Measurements from ENCODE around the gene GALNT13. TPM values are rescaled to one million over a fixed set of nuclear protein-coding genes. Genes with fewer than 3 reads are reported as not detected.
"Not testable (repeated sequence)": the region's sequence is repeated elsewhere in the genome, so short reads cannot be mapped to it uniquely, and the experiment has no call there.

The GALNT13 gene
- total RNA-seq, 5 donors from 2014 or later (not counting 1 experiment from before 2014, with no cell fraction given): 0.10 to 0.47 TPM; not detected in 3

GRCh38 chr2:154457286-154457685 lies 585.6 kb downstream of the GALNT13 start:
- ChIA-PET POLR2A (no interaction called here), CTCF (no interaction called here)
- H3K4me3 Mint-ChIP-seq: no peak overlapping the region
- DNase-seq (no peak), ATAC-seq (replicated peaks in 1 of 4) (no peak)
- H3K27ac ChIP-seq (ENCODE audit: low read length): no peak overlapping the region
- no peak overlapping the region for H3K4me3 ChIP-seq (ENCODE audit: control insufficient read depth in 1 of 2, extremely low read depth in 1 of 2, low read length in 1 of 2)
- H3K4me1 Mint-ChIP-seq: no peaks in the 10 kb centered on the region
- H3K27ac Mint-ChIP-seq: no peak overlapping the region
- H3K9me3 Mint-ChIP-seq: peaks cover 3 to 6% (median 6%) of the 10 kb centered on the region in 3 donors
- H3K9me3 ChIP-seq: no peaks in the 10 kb centered on the region
- no peaks in the 10 kb centered on the region for H3K27me3 Mint-ChIP-seq
- no CpG with 5 or more reads among the region's 2 CpGs for WGBS (ENCODE audit: insufficient coverage)
- H3K27me3 ChIP-seq (replicated peaks in 1 of 2; ENCODE audit: control insufficient read depth in 2 of 2, extremely low read depth in 1 of 2, insufficient read depth in 2 of 2, low read length in 1 of 2): no peaks in the 10 kb centered on the region
- no peaks in the 10 kb centered on the region for H3K36me3 Mint-ChIP-seq
- no peaks in the 10 kb centered on the region for H3K4me1 ChIP-seq (ENCODE audit: control insufficient read depth in 1 of 2, extremely low read depth in 1 of 2, insufficient read depth in 2 of 2, low read length in 2 of 2)
- H3K36me3 ChIP-seq (ENCODE audit: control insufficient read depth in 2 of 2, extremely low read depth in 1 of 2, insufficient read depth in 1 of 2, low read length in 1 of 2): no peaks in the 10 kb centered on the region

- H3K4me3 Mint-ChIP-seq: no peak overlapping the region
- ChIA-PET POLR2A (no interaction called here), CTCF (no interaction called here)
- H3K36me3 Mint-ChIP-seq: no peaks in the 10 kb centered on the region
- peaks cover 2 to 6% (median 6%) of the 10 kb centered on the region in 3 donors for H3K9me3 Mint-ChIP-seq
- H3K27ac Mint-ChIP-seq: no peak overlapping the region
- Histone ChIP-seq H3K27ac (ENCODE audit: low read length) (no peak overlapping the region), H3K9me3 (no peaks in the 10 kb centered on the region), H3K4me1 (ENCODE audit: control insufficient read depth in 1 of 2, extremely low read depth in 1 of 2, insufficient read depth in 2 of 2, low read length in 2 of 2) (no peaks in the 10 kb centered on the region), H3K27me3 (replicated peaks in 1 of 2; ENCODE audit: control insufficient read depth in 2 of 2, extremely low read depth in 1 of 2, insufficient read depth in 2 of 2, low read length in 1 of 2) (no peaks in the 10 kb centered on the region), H3K36me3 (ENCODE audit: control insufficient read depth in 2 of 2, extremely low read depth in 1 of 2, insufficient read depth in 1 of 2, low read length in 1 of 2) (no peaks in the 10 kb centered on the region), H3K4me3 (ENCODE audit: control insufficient read depth in 1 of 2, extremely low read depth in 1 of 2, low read length in 1 of 2) (no peak overlapping the region)
- ATAC-seq (replicated peaks in 1 of 4) (no peak), DNase-seq (no peak)
- H3K27me3 Mint-ChIP-seq: no peaks in the 10 kb centered on the region
- no peaks in the 10 kb centered on the region for H3K4me1 Mint-ChIP-seq
Measured at GRCh38 chr2:154459286-154459685, 587.6 kb downstream of the GALNT13 start.

GRCh38 chr2:154462634-154463033 lies 590.9 kb downstream of the GALNT13 start:
- no peak overlapping the region for H3K27ac ChIP-seq (ENCODE audit: low read length)
- ATAC-seq (replicated peaks in 1 of 4) (no peak), DNase-seq (no peak)
- ChIA-PET POLR2A (no interaction called here), CTCF (no interaction called here)
- H3K27ac Mint-ChIP-seq: no peak overlapping the region
- no peaks in the 10 kb centered on the region for H3K9me3 ChIP-seq
- no peak overlapping the region for H3K4me3 ChIP-seq (ENCODE audit: control insufficient read depth in 1 of 2, extremely low read depth in 1 of 2, low read length in 1 of 2)
- H3K4me1 ChIP-seq (ENCODE audit: control insufficient read depth in 1 of 2, extremely low read depth in 1 of 2, insufficient read depth in 2 of 2, low read length in 2 of 2): no peaks in the 10 kb centered on the region
- H3K4me3 Mint-ChIP-seq: no peak overlapping the region
- no peaks in the 10 kb centered on the region for H3K27me3 Mint-ChIP-seq
- no peaks in the 10 kb centered on the region for H3K36me3 Mint-ChIP-seq
- no peaks in the 10 kb centered on the region for H3K36me3 ChIP-seq (ENCODE audit: control insufficient read depth in 2 of 2, extremely low read depth in 1 of 2, insufficient read depth in 1 of 2, low read length in 1 of 2)
- H3K9me3 Mint-ChIP-seq: peaks cover 2 to 15% (median 13%) of the 10 kb centered on the region in 3 donors
- H3K4me1 Mint-ChIP-seq: no peaks in the 10 kb centered on the region
- WGBS (ENCODE audit: insufficient coverage): 43% methylated on average over 1 of the region's 5 CpGs
- H3K27me3 ChIP-seq (replicated peaks in 1 of 2; ENCODE audit: control insufficient read depth in 2 of 2, extremely low read depth in 1 of 2, insufficient read depth in 2 of 2, low read length in 1 of 2): no peaks in the 10 kb centered on the region

GRCh38 chr2:154466226-154466625 lies 594.5 kb downstream of the GALNT13 start:
- Histone ChIP-seq H3K4me1 (ENCODE audit: control insufficient read depth in 1 of 2, extremely low read depth in 1 of 2, insufficient read depth in 2 of 2, low read length in 2 of 2) (no peaks in the 10 kb centered on the region), H3K27ac (ENCODE audit: low read length) (no peak overlapping the region), H3K27me3 (replicated peaks in 1 of 2; ENCODE audit: control insufficient read depth in 2 of 2, extremely low read depth in 1 of 2, insufficient read depth in 2 of 2, low read length in 1 of 2) (no peaks in the 10 kb centered on the region), H3K36me3 (ENCODE audit: control insufficient read depth in 2 of 2, extremely low read depth in 1 of 2, insufficient read depth in 1 of 2, low read length in 1 of 2) (no peaks in the 10 kb centered on the region), H3K9me3 (no peaks in the 10 kb centered on the region), H3K4me3 (ENCODE audit: control insufficient read depth in 1 of 2, extremely low read depth in 1 of 2, low read length in 1 of 2) (no peak overlapping the region)
- no peak overlapping the region for H3K27ac Mint-ChIP-seq
- POLR2A ChIA-PET: no interaction called here
- H3K36me3 Mint-ChIP-seq: no peaks in the 10 kb centered on the region
- DNase-seq (no peak), ATAC-seq (replicated peaks in 1 of 4) (no peak)
- peaks cover 0 to 16% (median 6%) of the 10 kb centered on the region in 3 donors for H3K9me3 Mint-ChIP-seq
- no CpG with 5 or more reads among the region's 4 CpGs for whole genome bisulfite sequencing (ENCODE audit: insufficient coverage)
- no peaks in the 10 kb centered on the region for H3K27me3 Mint-ChIP-seq
- no peaks in the 10 kb centered on the region for H3K4me1 Mint-ChIP-seq
- H3K4me3 Mint-ChIP-seq: no peak overlapping the region
- CTCF ChIA-PET: interaction anchor here in 1 of 2 donors (0.5 kb wide), 1 partner anchor 1696 kb away, joined by 3 read pairs; no protein-coding TSS in a partner anchor

- no peaks in the 10 kb centered on the region for H3K27me3 Mint-ChIP-seq
- no peaks in the 10 kb centered on the region for H3K36me3 Mint-ChIP-seq
- H3K4me1 Mint-ChIP-seq: no peaks in the 10 kb centered on the region
- ChIA-PET POLR2A (no interaction called here), CTCF (no interaction called here)
- Histone ChIP-seq H3K27ac (ENCODE audit: low read length) (no peak overlapping the region), H3K4me1 (ENCODE audit: control insufficient read depth in 1 of 2, extremely low read depth in 1 of 2, insufficient read depth in 2 of 2, low read length in 2 of 2) (no peaks in the 10 kb centered on the region), H3K36me3 (ENCODE audit: control insufficient read depth in 2 of 2, extremely low read depth in 1 of 2, insufficient read depth in 1 of 2, low read length in 1 of 2) (no peaks in the 10 kb centered on the region), H3K27me3 (replicated peaks in 1 of 2; ENCODE audit: control insufficient read depth in 2 of 2, extremely low read depth in 1 of 2, insufficient read depth in 2 of 2, low read length in 1 of 2) (no peaks in the 10 kb centered on the region), H3K9me3 (no peaks in the 10 kb centered on the region), H3K4me3 (ENCODE audit: control insufficient read depth in 1 of 2, extremely low read depth in 1 of 2, low read length in 1 of 2) (no peak overlapping the region)
- H3K27ac Mint-ChIP-seq: no peak overlapping the region
- H3K4me3 Mint-ChIP-seq: no peak overlapping the region
- no peak for DNase-seq
- WGBS (ENCODE audit: insufficient coverage): 80% methylated on average over 1 of the region's 2 CpGs
- peaks cover 2 to 15% (median 7%) of the 10 kb centered on the region in 3 donors for H3K9me3 Mint-ChIP-seq
- no peak for ATAC-seq (replicated peaks in 1 of 4)
Measured at GRCh38 chr2:154470376-154470775, 598.7 kb downstream of the GALNT13 start.

GRCh38 chr2:154471492-154471891 lies 599.8 kb downstream of the GALNT13 start:
- H3K27ac Mint-ChIP-seq; H3K36me3 Mint-ChIP-seq; H3K4me1 ChIP-seq (ENCODE audit: control insufficient read depth in 1 of 2, extremely low read depth in 1 of 2, insufficient read depth in 2 of 2, low read length in 2 of 2); DNase-seq; CTCF ChIA-PET; H3K27ac ChIP-seq (ENCODE audit: low read length); H3K4me3 Mint-ChIP-seq; H3K9me3 ChIP-seq; H3K27me3 ChIP-seq (replicated peaks in 1 of 2; ENCODE audit: control insufficient read depth in 2 of 2, extremely low read depth in 1 of 2, insufficient read depth in 2 of 2, low read length in 1 of 2); H3K4me1 Mint-ChIP-seq; POLR2A ChIA-PET; H3K4me3 ChIP-seq (ENCODE audit: control insufficient read depth in 1 of 2, extremely low read depth in 1 of 2, low read length in 1 of 2); ATAC-seq (replicated peaks in 1 of 4); H3K36me3 ChIP-seq (ENCODE audit: control insufficient read depth in 2 of 2, extremely low read depth in 1 of 2, insufficient read depth in 1 of 2, low read length in 1 of 2); H3K27me3 Mint-ChIP-seq: not testable (repeated sequence)
- WGBS (ENCODE audit: insufficient coverage): no CpG with 5 or more reads among the region's 4 CpGs
- peaks cover 2 to 10% (median 5%) of the 10 kb centered on the region in 3 donors for H3K9me3 Mint-ChIP-seq

- H3K27me3 ChIP-seq (replicated peaks in 1 of 2; ENCODE audit: control insufficient read depth in 2 of 2, extremely low read depth in 1 of 2, insufficient read depth in 2 of 2, low read length in 1 of 2): no peaks in the 10 kb centered on the region
- Mint-ChIP-seq H3K36me3 (no peaks in the 10 kb centered on the region), H3K4me1 (no peaks in the 10 kb centered on the region), H3K4me3 (no peak overlapping the region), H3K27ac (no peak overlapping the region), H3K27me3 (no peaks in the 10 kb centered on the region), H3K9me3 (peaks cover 5 to 14% (median 7%) of the 10 kb centered on the region in 3 donors)
- ChIA-PET POLR2A (no interaction called here), CTCF (no interaction called here)
- ATAC-seq (replicated peaks in 1 of 4) (no peak), DNase-seq (no peak)
- no peaks in the 10 kb centered on the region for H3K4me1 ChIP-seq (ENCODE audit: control insufficient read depth in 1 of 2, extremely low read depth in 1 of 2, insufficient read depth in 2 of 2, low read length in 2 of 2)
- no peak overlapping the region for H3K4me3 ChIP-seq (ENCODE audit: control insufficient read depth in 1 of 2, extremely low read depth in 1 of 2, low read length in 1 of 2)
- H3K27ac ChIP-seq (ENCODE audit: low read length): no peak overlapping the region
- WGBS (ENCODE audit: insufficient coverage): 82% methylated on average over 2 of the region's 5 CpGs
- no peaks in the 10 kb centered on the region for H3K36me3 ChIP-seq (ENCODE audit: control insufficient read depth in 2 of 2, extremely low read depth in 1 of 2, insufficient read depth in 1 of 2, low read length in 1 of 2)
- no peaks in the 10 kb centered on the region for H3K9me3 ChIP-seq
Measured at GRCh38 chr2:154477319-154477718, 605.6 kb downstream of the GALNT13 start.
